GM10248 (cell line): Measurements from ENCODE around the gene ZNF408.
"Not testable (repeated sequence)": the region's sequence is repeated elsewhere in the genome, so short reads cannot be mapped to it uniquely, and the experiment has no call there.

Source experiments
- CTCF ChIA-PET: fragments of 300-600 bp; sonication (Branson Sonifier 250); formaldehyde crosslinking; extraction: SDS; loops from one replicate; lab custom pipeline; 2021; ENCODE audit warnings: antibody characterized with exemption; lab: Yijun Ruan, JAX
- POLR2A ChIA-PET: fragments of 350-650 bp; sonication (Branson Sonifier 250); formaldehyde crosslinking; extraction: SDS; loops from one replicate; lab custom pipeline; 2020; ENCODE audit warnings: antibody characterized with exemption; lab: Yijun Ruan, JAX
- DNase-seq: peaks from one replicate; pipeline ENCODE4 v3.0.0; 2012; ENCODE audit errors: extremely low spot score
- TF ChIP-seq, protein P1 (sequence below): IDR thresholded peaks from 2 replicates; pipeline ENCODE4 v1.5.1; 2012; ENCODE audit warnings: mild to moderate bottlenecking, low read depth; ENCODE audit errors: extremely low read depth, missing control alignments, control extremely low read depth

Gene ZNF408

DNA sequence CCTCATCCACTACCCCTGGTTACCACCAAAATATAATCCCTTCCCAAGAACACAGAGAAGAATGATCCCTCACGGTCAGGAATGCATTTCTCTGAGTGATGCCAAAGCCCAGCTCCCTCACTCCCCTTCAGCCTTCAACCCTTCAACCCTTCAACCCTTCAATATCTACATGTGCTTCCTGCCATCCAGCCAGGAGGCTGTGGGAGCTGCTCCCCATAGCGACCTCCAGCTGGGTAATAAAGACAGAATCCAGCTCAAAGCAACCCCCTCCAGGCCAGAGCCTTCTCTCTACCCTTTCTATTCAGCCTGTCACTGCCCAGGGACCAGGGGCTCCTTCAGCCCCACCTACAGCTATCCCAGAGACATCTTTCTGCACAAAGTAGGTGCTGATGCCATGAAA is 3.1 kb upstream of the ZNF408 start:
- no peak for DNase-seq
- ChIA-PET POLR2A (no interaction called here), CTCF (interaction anchor here (1.2 kb wide), 1 partner anchor 73 kb away, joined by 4 read pairs; no protein-coding TSS in a partner anchor)
- TF ChIP-seq, protein P1, sequence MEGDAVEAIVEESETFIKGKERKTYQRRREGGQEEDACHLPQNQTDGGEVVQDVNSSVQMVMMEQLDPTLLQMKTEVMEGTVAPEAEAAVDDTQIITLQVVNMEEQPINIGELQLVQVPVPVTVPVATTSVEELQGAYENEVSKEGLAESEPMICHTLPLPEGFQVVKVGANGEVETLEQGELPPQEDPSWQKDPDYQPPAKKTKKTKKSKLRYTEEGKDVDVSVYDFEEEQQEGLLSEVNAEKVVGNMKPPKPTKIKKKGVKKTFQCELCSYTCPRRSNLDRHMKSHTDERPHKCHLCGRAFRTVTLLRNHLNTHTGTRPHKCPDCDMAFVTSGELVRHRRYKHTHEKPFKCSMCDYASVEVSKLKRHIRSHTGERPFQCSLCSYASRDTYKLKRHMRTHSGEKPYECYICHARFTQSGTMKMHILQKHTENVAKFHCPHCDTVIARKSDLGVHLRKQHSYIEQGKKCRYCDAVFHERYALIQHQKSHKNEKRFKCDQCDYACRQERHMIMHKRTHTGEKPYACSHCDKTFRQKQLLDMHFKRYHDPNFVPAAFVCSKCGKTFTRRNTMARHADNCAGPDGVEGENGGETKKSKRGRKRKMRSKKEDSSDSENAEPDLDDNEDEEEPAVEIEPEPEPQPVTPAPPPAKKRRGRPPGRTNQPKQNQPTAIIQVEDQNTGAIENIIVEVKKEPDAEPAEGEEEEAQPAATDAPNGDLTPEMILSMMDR: no peak

GRCh38 chr11:46698597-46698996 is 2.2 kb upstream of the ZNF408 start:
- CTCF ChIA-PET: interaction anchor here (0.6 kb wide), 1 partner anchor 650 kb away, joined by 3 read pairs; no protein-coding TSS in a partner anchor
- TF ChIP-seq, protein P1: no peak
- POLR2A ChIA-PET: no interaction called here
- no peak for DNase-seq

GRCh38 chr11:46701078-46701654 is 335 bp downstream of the ZNF408 start:
- POLR2A ChIA-PET: interaction anchor here (0.6 to 1.1 kb wide), 3 partner anchors 9 to 963 kb away, joined by 3 to 5 read pairs (median 5); no protein-coding TSS in a partner anchor
- CTCF ChIA-PET: interaction anchor here (0.8 to 1.5 kb wide), 3 partner anchors 10 to 61 kb away, joined by 3 to 4 read pairs (median 3); no protein-coding TSS in a partner anchor
- TF ChIP-seq, protein P1: no peak
- no peak for DNase-seq

GRCh38 chr11:46705070-46705688 is 4.3 kb downstream of the ZNF408 start:
- ChIA-PET CTCF (no interaction called here), POLR2A (no interaction called here)
- no peak for DNase-seq
- TF ChIP-seq, protein P1: no peak

GRCh38 chr11:46706886-46707285 is 6.1 kb downstream of the ZNF408 start:
- ChIA-PET CTCF (no interaction called here), POLR2A (no interaction called here)
- no peak for DNase-seq
- TF ChIP-seq, protein P1: no peak

DNA sequence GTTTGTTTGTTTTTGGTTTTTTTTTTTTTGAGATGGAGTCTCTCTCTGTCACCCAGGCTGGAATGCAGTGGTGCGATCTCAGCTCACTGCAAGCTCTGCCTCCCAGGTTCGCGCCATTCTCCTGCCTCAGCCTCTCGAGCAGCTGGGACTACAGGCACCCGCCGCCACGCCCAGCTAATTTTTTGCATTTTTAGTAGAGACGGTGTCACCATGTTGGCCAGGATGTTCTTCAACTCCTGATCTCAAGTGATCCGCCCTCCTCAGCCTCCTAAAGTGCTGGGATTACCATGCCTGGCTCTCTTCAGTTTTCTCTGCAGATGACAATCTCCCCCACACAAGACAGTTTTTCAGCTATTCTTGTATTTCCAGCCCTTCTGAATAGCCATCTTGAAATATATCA is 8.5 kb downstream of the ZNF408 start:
- CTCF ChIA-PET, POLR2A ChIA-PET, DNase-seq: not testable (repeated sequence)

DNA sequence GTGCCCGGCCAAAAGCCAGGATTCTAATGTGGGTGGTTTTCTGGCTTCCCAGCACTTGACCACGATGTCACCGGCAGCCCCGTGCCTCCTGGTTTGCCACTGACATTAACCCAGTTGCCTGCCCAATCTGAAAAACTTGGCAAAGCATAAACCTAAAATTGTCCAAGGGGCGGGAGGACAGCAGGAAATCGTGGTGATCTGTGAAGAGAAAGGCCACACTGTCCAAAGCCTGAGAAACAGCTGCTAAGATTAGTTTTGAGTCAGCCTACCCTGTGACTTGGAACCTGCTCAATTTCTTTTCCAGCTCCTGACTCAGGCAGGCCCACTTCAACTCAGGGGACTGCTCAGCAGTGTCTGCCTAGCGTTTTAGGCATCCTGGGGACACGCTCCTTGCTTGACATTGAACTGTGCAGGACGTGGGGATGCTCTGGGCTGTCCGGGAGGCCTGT is 10.0 kb downstream of the ZNF408 start:
- ChIA-PET POLR2A (no interaction called here), CTCF (interaction anchor here (1.0 kb wide), 1 partner anchor 10 kb away, joined by 3 read pairs; the partner anchor contains the start of genes ARHGAP1 and ZNF408)
- TF ChIP-seq, protein P1: no peak
- DNase-seq: no peak
